Type B pancreatic cell (in vitro differentiated cells): ENCODE results near the gene TMPRSS15. TPM values are rescaled to one million over a fixed set of nuclear protein-coding genes. Genes with fewer than 3 reads are reported as not detected.

ENCODE experiments used
- DNase-seq: peaks from one replicate; pipeline ENCODE4 v3.0.0; 2021; ENCODE audit warnings: mixed read lengths; ENCODE audit not compliant: unreplicated experiment; ENCODE audit errors: extremely low spot score
- H3K27ac Mint-ChIP-seq: 2 replicates; pipeline ENCODE4 v1.8.0; 2021; ENCODE audit warnings: mild to moderate bottlenecking, mixed read lengths
- H3K27me3 Mint-ChIP-seq: 2 replicates; pipeline ENCODE4 v1.8.0; 2021; ENCODE audit warnings: mixed read lengths
- H3K36me3 Mint-ChIP-seq: 2 replicates; pipeline ENCODE4 v1.8.0; 2021; ENCODE audit warnings: mixed read lengths
- H3K4me1 Mint-ChIP-seq: one replicate; pipeline ENCODE4 v1.8.0; 2021; ENCODE audit warnings: mixed read lengths; ENCODE audit not compliant: unreplicated experiment
- H3K4me3 Mint-ChIP-seq: 2 replicates; pipeline ENCODE4 v1.8.0; 2021; ENCODE audit warnings: mild to moderate bottlenecking, mixed read lengths
- H3K9me3 Mint-ChIP-seq: 2 replicates; pipeline ENCODE4 v1.8.0; 2021; ENCODE audit warnings: mixed read lengths
- total RNA-seq: library from RNA; stranded (reverse); gene quantifications from 2 replicates; pipeline ENCODE4 v1.2.1, GENCODE V29; 2021; ENCODE audit warnings: low replicate concordance
- TF ChIP-seq, protein P1 (sequence below): fragments of 200-600 bp; sonication (generic); conservative IDR thresholded peaks from 2 replicates; pipeline ENCODE4 v1.5.0; 2021; ENCODE audit warnings: antibody characterized with exemption, mild to moderate bottlenecking

Gene TMPRSS15
- total RNA-seq, 1 donor from 2014 or later, result 4.1 TPM

DNA sequence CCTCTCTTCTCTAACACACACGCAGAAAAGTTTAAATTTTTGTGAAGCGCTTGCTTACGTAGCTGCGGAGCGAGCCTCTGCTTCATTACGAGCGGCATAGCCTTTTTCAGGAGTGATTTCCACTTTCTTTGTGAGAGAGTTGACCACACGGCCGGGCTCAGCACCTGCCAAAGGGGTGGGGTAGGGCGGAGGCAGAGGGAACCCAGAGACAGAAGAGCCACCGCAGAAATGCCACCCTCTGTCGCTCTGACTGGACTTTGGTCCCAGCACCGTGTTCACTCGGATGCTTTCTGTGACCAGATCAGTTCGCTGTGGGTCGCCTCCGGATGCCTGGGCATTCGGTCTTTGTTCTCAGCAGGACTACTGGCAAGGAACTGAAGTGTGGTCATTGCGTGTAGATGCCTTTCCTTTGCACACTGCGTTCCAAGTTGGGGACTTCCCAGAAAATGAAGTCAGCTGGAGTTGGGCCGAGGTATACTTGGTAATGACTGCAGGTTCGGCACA lies 158.1 kb downstream of the TMPRSS15 start:
- H3K27me3 Mint-ChIP-seq, result peaks cover 62% of the 10 kb centered on the region
- peaks cover 6% of the 10 kb centered on the region for H3K4me1 Mint-ChIP-seq
- DNase-seq, result no peak
- no peaks in the 10 kb centered on the region for H3K36me3 Mint-ChIP-seq
- TF ChIP-seq, protein P1, sequence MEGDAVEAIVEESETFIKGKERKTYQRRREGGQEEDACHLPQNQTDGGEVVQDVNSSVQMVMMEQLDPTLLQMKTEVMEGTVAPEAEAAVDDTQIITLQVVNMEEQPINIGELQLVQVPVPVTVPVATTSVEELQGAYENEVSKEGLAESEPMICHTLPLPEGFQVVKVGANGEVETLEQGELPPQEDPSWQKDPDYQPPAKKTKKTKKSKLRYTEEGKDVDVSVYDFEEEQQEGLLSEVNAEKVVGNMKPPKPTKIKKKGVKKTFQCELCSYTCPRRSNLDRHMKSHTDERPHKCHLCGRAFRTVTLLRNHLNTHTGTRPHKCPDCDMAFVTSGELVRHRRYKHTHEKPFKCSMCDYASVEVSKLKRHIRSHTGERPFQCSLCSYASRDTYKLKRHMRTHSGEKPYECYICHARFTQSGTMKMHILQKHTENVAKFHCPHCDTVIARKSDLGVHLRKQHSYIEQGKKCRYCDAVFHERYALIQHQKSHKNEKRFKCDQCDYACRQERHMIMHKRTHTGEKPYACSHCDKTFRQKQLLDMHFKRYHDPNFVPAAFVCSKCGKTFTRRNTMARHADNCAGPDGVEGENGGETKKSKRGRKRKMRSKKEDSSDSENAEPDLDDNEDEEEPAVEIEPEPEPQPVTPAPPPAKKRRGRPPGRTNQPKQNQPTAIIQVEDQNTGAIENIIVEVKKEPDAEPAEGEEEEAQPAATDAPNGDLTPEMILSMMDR, result no peak
- H3K9me3 Mint-ChIP-seq, result no peaks in the 10 kb centered on the region
- no peak overlapping the region for H3K27ac Mint-ChIP-seq
- peak overlapping the region; percentile 87 for H3K4me3 Mint-ChIP-seq

DNA sequence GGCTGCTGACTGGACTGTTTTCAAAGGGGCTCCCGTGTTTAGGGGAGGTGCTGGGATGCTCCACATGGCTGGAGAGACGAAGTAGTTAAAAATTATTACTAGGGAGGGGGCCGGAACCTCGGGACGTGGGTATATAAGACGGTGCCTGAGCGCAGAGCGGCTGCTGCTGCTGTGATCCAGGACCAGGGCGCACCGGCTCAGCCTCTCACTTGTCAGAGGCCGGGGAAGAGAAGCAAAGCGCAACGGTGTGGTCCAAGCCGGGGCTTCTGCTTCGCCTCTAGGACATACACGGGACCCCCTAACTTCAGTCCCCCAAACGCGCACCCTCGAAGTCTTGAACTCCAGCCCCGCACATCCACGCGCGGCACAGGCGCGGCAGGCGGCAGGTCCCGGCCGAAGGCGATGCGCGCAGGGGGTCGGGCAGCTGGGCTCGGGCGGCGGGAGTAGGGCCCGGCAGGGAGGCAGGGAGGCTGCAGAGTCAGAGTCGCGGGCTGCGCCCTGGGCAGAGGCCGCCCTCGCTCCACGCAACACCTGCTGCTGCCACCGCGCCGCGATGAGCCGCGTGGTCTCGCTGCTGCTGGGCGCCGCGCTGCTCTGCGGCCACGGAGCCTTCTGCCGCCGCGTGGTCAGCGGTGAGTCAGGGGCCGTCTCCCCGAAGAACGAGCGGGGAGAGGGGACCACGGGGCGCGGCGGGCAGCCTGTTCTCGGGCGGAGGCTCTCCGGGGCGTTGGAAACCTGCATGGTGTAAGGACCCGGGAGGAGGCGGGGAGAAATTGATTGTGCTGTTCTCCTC lies 158.7 kb downstream of the TMPRSS15 start, which contains the start of gene CHODL:
Gene CHODL (plus strand): TSS at position 163 of the 793 bp plus-strand sequence. CDS start 391 bp downstream, at position 554.
- no peak within 1 kb of the TSS for H3K27ac Mint-ChIP-seq
- DNase-seq, result peak; percentile 72
- no peaks in the 10 kb centered on the region for H3K36me3 Mint-ChIP-seq
- no peaks in the 10 kb centered on the region for H3K9me3 Mint-ChIP-seq
- peaks cover 6% of the 10 kb centered on the region for H3K4me1 Mint-ChIP-seq
- H3K4me3 Mint-ChIP-seq, result peak within 1 kb of the TSS; percentile 87
- H3K27me3 Mint-ChIP-seq, result peaks cover 66% of the 10 kb centered on the region
- TF ChIP-seq, protein P1, result no peak

DNA sequence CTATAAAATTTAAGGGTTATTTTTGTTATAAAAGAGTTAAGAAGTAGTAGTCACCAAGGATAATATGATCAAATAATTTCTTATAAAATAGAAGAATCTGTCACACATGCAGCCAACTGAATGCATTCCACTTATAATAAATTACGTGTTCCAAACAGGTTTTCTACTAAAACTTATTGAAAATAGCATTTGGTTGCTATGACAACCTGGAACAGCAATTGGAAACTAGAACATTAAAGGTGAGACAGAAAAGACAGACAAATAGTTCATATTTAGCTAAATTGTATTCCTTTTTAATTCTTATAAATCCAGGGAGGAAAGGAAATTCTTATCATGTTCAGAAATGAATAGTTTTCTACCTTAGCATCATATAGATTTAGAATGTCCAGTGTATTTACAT lies 168.0 kb downstream of the TMPRSS15 start:
- Mint-ChIP-seq H3K36me3 (no peaks in the 10 kb centered on the region), H3K27me3 (peaks cover 12% of the 10 kb centered on the region), H3K4me3 (no peak overlapping the region), H3K4me1 (no peaks in the 10 kb centered on the region), H3K9me3 (peaks cover 6% of the 10 kb centered on the region), H3K27ac (no peak overlapping the region)
- DNase-seq, result no peak
- TF ChIP-seq, protein P1, result no peak

DNA sequence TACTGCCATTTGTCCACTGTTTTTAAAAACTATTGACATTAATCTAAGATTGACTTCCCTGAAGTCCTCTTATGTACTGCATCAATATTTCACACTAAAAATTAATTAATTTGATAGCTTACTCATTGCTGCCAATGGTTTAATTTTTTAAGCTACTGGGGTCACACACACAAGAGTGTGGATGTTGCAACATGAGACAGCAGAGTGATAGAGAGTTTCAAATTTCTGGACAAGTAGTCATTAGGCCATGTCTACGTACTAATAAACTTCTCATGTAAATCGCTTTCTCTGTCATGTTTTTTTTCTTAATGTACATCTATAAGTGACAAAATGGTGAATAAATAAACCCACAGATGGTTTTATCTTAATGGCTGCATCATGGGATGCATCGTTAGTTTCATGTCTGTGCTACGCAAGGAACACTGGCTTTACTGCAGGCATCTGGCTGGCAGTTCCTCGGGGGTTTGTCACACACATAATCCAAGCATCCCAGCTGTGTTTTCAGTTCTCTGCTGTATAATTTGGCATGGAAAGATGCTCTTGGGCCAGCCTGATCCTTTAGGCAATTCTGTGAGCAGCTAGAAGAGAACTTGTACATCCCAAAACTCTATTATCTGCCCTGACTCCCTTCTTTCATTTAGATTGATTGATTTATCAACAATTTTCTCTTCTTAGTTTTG lies 175.4 kb downstream of the TMPRSS15 start:
- H3K36me3 Mint-ChIP-seq, result no peaks in the 10 kb centered on the region
- H3K4me1 Mint-ChIP-seq, result no peaks in the 10 kb centered on the region
- TF ChIP-seq, protein P1, result no peak
- no peak overlapping the region for H3K27ac Mint-ChIP-seq
- H3K9me3 Mint-ChIP-seq, result no peaks in the 10 kb centered on the region
- H3K27me3 Mint-ChIP-seq, result no peaks in the 10 kb centered on the region
- H3K4me3 Mint-ChIP-seq, result no peak overlapping the region
- DNase-seq, result no peak

DNA sequence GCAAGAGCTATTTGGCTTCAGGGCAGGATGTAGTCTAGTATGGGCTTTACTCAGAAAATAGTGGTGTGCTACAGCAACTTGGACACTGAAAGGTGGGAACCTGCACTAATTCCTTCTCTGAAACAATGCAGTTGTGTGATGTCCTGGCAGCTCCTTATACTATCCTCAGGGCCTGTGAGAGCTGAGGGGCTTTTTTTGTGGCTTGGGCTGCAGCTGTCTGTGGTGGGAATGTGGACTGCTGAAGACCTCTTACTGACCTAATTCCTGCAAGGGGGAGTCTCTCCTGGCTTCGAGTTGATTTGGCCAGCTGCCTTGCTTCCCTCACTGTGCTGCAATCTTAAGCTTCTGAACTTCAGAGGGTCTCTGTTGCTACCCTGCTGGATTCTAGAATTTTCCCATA lies 181.2 kb downstream of the TMPRSS15 start:
- H3K36me3 Mint-ChIP-seq, result no peaks in the 10 kb centered on the region
- no peak overlapping the region for H3K4me3 Mint-ChIP-seq
- DNase-seq, result no peak
- peaks cover 3% of the 10 kb centered on the region for H3K27me3 Mint-ChIP-seq
- no peaks in the 10 kb centered on the region for H3K4me1 Mint-ChIP-seq
- H3K27ac Mint-ChIP-seq, result no peak overlapping the region
- H3K9me3 Mint-ChIP-seq, result peaks cover 6% of the 10 kb centered on the region
- TF ChIP-seq, protein P1, result no peak
